CD4-positive, alpha-beta T cell treated with Interleukin-17A for 1 hour (primary cell): Measurements from ENCODE around the gene UBC.
A peak's percentile ranks its signal among the peaks of the same experiment; 100 is the strongest.
"Not testable (repeated sequence)": the region's sequence is repeated elsewhere in the genome, so short reads cannot be mapped to it uniquely, and the experiment has no call there.

Experiments used
- DNase-seq: peaks from one replicate; pipeline ENCODE4 v3.0.0-alpha.2; 2020

The UBC gene

GRCh38 chr12:124930586-124930985 lies 16.1 kb upstream of the UBC start:
- DNase-seq = no peak

- no peak for DNase-seq
These were observed 15.4 kb upstream of the UBC start for GRCh38 chr12:124929649-124930419.

GRCh38 chr12:124928912-124929530 lies 14.6 kb upstream of the UBC start:
- DNase-seq = no peak

GRCh38 chr12:124928095-124928911 lies 13.9 kb upstream of the UBC start:
- DNase-seq = no peak

GRCh38 chr12:124927201-124928094 lies 13.0 kb upstream of the UBC start:
- DNase-seq = peak; percentile 95

- DNase-seq = not testable (repeated sequence)
These were observed 11.3 kb upstream of the UBC start for GRCh38 chr12:124925782-124926181.

- DNase-seq = no peak
These were observed 10.7 kb upstream of the UBC start for GRCh38 chr12:124925117-124925516.

- DNase-seq = no peak
These were observed 9.7 kb upstream of the UBC start for GRCh38 chr12:124923905-124924734.

- peak; percentile 83 for DNase-seq
These were observed 7.0 kb upstream of the UBC start for GRCh38 chr12:124921200-124922031.

GRCh38 chr12:124920353-124920935 lies 6.0 kb upstream of the UBC start:
- no peak for DNase-seq

GRCh38 chr12:124919521-124920352 lies 5.3 kb upstream of the UBC start:
- peak; percentile 78 for DNase-seq

- not testable (repeated sequence) for DNase-seq
These were observed 4.2 kb upstream of the UBC start for GRCh38 chr12:124918622-124918988.

GRCh38 chr12:124917841-124918621 lies 3.6 kb upstream of the UBC start:
- no peak for DNase-seq

- DNase-seq = peak; percentile 97
These were observed 2.8 kb upstream of the UBC start for GRCh38 chr12:124917135-124917840.

GRCh38 chr12:124916374-124917134 lies 2.1 kb upstream of the UBC start:
- peak; percentile 49 for DNase-seq

- no peak for DNase-seq
These were observed 1.1 kb upstream of the UBC start for GRCh38 chr12:124915239-124916236.
